ENCODE measurements around the gene PDLIM1.

DNA sequence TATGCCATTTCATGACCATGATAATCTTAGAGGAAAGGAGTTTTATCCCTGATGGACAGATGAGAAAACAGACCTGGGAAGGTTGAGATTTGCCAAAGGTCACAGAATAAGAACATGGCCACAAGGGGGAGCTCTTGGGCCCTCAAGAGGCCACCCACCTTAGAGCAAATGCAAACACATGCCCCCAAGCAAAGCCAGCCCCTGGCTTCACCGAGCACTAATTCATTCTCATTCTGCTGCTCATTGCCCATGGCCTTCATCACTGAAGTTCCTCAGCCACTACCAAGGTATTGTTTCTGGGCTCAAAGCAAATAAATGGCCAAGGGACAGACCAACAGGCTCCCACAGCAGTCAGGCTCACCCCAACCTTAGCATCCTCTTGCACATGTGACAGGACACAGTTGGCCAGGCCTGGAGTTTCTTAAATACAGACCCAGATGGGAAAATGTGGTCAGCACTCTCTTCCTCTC is 44.2 kb downstream of the PDLIM1 start:
- TF ChIP-seq GTF2F1 (IDR thresholded peaks at IDR 0.05; ENCODE audit: low read length), result no peak
- TF ChIP-seq, protein P1, sequence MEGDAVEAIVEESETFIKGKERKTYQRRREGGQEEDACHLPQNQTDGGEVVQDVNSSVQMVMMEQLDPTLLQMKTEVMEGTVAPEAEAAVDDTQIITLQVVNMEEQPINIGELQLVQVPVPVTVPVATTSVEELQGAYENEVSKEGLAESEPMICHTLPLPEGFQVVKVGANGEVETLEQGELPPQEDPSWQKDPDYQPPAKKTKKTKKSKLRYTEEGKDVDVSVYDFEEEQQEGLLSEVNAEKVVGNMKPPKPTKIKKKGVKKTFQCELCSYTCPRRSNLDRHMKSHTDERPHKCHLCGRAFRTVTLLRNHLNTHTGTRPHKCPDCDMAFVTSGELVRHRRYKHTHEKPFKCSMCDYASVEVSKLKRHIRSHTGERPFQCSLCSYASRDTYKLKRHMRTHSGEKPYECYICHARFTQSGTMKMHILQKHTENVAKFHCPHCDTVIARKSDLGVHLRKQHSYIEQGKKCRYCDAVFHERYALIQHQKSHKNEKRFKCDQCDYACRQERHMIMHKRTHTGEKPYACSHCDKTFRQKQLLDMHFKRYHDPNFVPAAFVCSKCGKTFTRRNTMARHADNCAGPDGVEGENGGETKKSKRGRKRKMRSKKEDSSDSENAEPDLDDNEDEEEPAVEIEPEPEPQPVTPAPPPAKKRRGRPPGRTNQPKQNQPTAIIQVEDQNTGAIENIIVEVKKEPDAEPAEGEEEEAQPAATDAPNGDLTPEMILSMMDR (CRISPR knock-in tag; IDR thresholded peaks at IDR 0.05), result peak; percentile 83
- peak; percentile 94 for TF ChIP-seq SMC3 (IDR thresholded peaks at IDR 0.05; ENCODE audit: low read length)
- no peak for TF ChIP-seq PTBP1 (IDR thresholded peaks at IDR 0.05; ENCODE audit: low read depth, low read length, poor library complexity, severe bottlenecking)
- TF ChIP-seq, protein P2, sequence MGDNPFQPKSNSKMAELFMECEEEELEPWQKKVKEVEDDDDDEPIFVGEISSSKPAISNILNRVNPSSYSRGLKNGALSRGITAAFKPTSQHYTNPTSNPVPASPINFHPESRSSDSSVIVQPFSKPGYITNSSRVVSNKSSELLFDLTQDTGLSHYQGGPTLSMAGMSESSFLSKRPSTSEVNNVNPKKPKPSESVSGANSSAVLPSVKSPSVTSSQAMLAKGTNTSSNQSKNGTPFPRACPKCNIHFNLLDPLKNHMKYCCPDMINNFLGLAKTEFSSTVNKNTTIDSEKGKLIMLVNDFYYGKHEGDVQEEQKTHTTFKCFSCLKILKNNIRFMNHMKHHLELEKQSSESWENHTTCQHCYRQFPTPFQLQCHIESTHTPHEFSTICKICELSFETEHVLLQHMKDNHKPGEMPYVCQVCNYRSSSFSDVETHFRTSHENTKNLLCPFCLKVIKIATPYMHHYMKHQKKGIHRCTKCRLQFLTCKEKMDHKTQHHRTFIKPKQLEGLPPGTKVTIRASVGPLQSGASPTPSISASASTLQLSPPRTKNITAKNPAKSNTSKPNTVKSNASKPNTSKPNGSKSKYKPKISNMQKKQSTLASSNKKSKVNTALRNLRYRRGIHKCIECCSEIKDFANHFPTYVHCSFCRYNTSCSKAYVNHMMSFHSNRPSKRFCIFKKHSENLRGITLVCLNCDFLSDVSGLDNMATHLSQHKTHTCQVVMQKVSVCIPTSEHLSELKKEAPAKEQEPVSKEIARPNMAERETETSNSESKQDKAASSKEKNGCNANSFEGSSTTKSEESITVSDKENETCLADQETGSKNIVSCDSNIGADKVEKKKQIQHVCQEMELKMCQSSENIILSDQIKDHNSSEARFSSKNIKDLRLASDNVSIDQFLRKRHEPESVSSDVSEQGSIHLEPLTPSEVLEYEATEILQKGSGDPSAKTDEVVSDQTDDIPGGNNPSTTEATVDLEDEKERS (CRISPR knock-in tag; IDR thresholded peaks at IDR 0.05), result no peak
